KMS-11 (cell line): ENCODE measurements around the gene STX8.

ENCODE experiments used
- H2AFZ ChIP-seq: fragments of 200-600 bp; sonication (generic); 2 replicates; pipeline ENCODE4 v1.6.1; 2016; ENCODE audit warnings: antibody characterized with exemption, mixed run types, low read depth
- H3K27ac ChIP-seq: fragments of 200-600 bp; sonication (generic); 2 replicates; pipeline ENCODE4 v1.6.1; 2016; ENCODE audit warnings: mild to moderate bottlenecking, mixed run types
- H3K27me3 ChIP-seq: fragments of 200-600 bp; sonication (generic); 2 replicates; pipeline ENCODE4 v1.6.1; 2017; ENCODE audit warnings: mild to moderate bottlenecking, low read depth, mixed run types, moderate library complexity; ENCODE audit not compliant: insufficient read depth
- H3K36me3 ChIP-seq: fragments of 200-600 bp; sonication (generic); 2 replicates; pipeline ENCODE4 v1.6.1; 2017; ENCODE audit warnings: mild to moderate bottlenecking, mixed run types; ENCODE audit not compliant: insufficient read depth
- H3K4me1 ChIP-seq: fragments of 200-600 bp; sonication (generic); 2 replicates; pipeline ENCODE4 v1.6.1; 2016; ENCODE audit warnings: mild to moderate bottlenecking, low read depth, mixed run types; ENCODE audit not compliant: poor library complexity, severe bottlenecking
- H3K4me2 ChIP-seq: fragments of 200-600 bp; sonication (generic); 2 replicates; pipeline ENCODE4 v1.7.0; 2016; ENCODE audit warnings: mild to moderate bottlenecking, mixed run types
- H3K4me3 ChIP-seq: fragments of 200-600 bp; sonication (generic); IDR thresholded peaks from 2 replicates; pipeline ENCODE4 v1.6.1; 2017; ENCODE audit warnings: low read depth, low read length, mixed read lengths; ENCODE audit not compliant: insufficient read depth
- H3K79me2 ChIP-seq: fragments of 200-600 bp; sonication (generic); 2 replicates; pipeline ENCODE4 v1.6.1; 2016; ENCODE audit warnings: low read depth, mixed run types; ENCODE audit not compliant: insufficient read depth
- H3K9ac ChIP-seq: fragments of 200-600 bp; sonication (generic); 2 replicates; pipeline ENCODE4 v1.6.1; 2016; ENCODE audit warnings: mild to moderate bottlenecking, mixed run types
- H4K20me1 ChIP-seq: fragments of 200-600 bp; sonication (generic); 2 replicates; pipeline ENCODE4 v1.6.1; 2016; ENCODE audit warnings: mild to moderate bottlenecking, mixed run types; ENCODE audit not compliant: insufficient read depth
- CTCF ChIP-seq: fragments of 200-600 bp; sonication (generic); conservative IDR thresholded peaks from 2 replicates; pipeline ENCODE4 v1.6.1; 2017; ENCODE audit warnings: low read depth, mild to moderate bottlenecking, antibody characterized with exemption, low read length, moderate library complexity, mixed read lengths

STX8 gene

GRCh38 chr17:9532715-9533114 lies 42.9 kb downstream of the STX8 start:
- no peak overlapping the region for H3K27ac ChIP-seq
- no peaks in the 10 kb centered on the region for H3K4me1 ChIP-seq
- no peak overlapping the region for H3K4me2 ChIP-seq
- no peak overlapping the region for H3K4me3 ChIP-seq
- no peaks in the 10 kb centered on the region for H3K36me3 ChIP-seq
- no peak overlapping the region for H3K9ac ChIP-seq
- H3K27me3 ChIP-seq: no peaks in the 10 kb centered on the region
- no peak for TF ChIP-seq CTCF
- H4K20me1 ChIP-seq: no peaks in the 10 kb centered on the region
- H3K79me2 ChIP-seq: no peaks in the 10 kb centered on the region
- H2AFZ ChIP-seq: no peak overlapping the region

- Histone ChIP-seq H3K9ac (no peak overlapping the region), H3K4me1 (no peaks in the 10 kb centered on the region), H2AFZ (no peak overlapping the region), H4K20me1 (no peaks in the 10 kb centered on the region), H3K4me2 (no peak overlapping the region), H3K36me3 (no peaks in the 10 kb centered on the region), H3K27me3 (no peaks in the 10 kb centered on the region), H3K27ac (no peak overlapping the region), H3K79me2 (no peaks in the 10 kb centered on the region), H3K4me3 (no peak overlapping the region)
- TF ChIP-seq CTCF: no peak
Measured at GRCh38 chr17:9531034-9531433, 44.6 kb downstream of the STX8 start.

- H3K4me1 ChIP-seq: no peaks in the 10 kb centered on the region
- H3K27ac ChIP-seq: no peak overlapping the region
- no peak overlapping the region for H3K4me3 ChIP-seq
- H4K20me1 ChIP-seq: no peaks in the 10 kb centered on the region
- TF ChIP-seq CTCF: no peak
- no peaks in the 10 kb centered on the region for H3K27me3 ChIP-seq
- no peak overlapping the region for H3K9ac ChIP-seq
- H3K79me2 ChIP-seq: no peaks in the 10 kb centered on the region
- H3K4me2 ChIP-seq: no peak overlapping the region
- no peaks in the 10 kb centered on the region for H3K36me3 ChIP-seq
- no peak overlapping the region for H2AFZ ChIP-seq
Measured at GRCh38 chr17:9529033-9529700, 46.5 kb downstream of the STX8 start.

DNA sequence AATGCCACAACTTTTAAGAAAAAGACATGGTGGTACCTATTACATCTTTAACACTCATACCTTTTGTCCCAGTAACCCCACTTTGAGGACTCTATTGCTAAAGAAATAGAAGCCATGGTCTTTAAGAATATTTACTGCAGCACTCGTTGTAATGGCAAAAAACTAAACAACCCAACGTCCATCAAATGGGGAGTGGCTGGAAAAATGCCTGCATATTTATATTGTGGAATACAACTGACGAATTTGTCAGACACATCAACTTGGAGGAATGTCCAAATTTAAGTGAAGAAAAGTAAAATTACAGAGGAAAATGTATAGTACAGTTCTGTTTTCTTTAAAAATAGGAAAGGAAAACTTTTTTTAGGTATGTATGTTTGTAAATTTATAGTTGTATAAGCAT lies 47.8 kb downstream of the STX8 start:
- Histone ChIP-seq H2AFZ (no peak overlapping the region), H3K27ac (no peak overlapping the region), H3K4me2 (no peak overlapping the region), H3K79me2 (no peaks in the 10 kb centered on the region), H3K4me1 (no peaks in the 10 kb centered on the region), H3K9ac (no peak overlapping the region), H3K36me3 (no peaks in the 10 kb centered on the region), H3K4me3 (no peak overlapping the region), H4K20me1 (no peaks in the 10 kb centered on the region), H3K27me3 (no peaks in the 10 kb centered on the region)
- no peak for TF ChIP-seq CTCF
